ENCODE results near the gene CSTPP1.

The CSTPP1 gene

DNA sequence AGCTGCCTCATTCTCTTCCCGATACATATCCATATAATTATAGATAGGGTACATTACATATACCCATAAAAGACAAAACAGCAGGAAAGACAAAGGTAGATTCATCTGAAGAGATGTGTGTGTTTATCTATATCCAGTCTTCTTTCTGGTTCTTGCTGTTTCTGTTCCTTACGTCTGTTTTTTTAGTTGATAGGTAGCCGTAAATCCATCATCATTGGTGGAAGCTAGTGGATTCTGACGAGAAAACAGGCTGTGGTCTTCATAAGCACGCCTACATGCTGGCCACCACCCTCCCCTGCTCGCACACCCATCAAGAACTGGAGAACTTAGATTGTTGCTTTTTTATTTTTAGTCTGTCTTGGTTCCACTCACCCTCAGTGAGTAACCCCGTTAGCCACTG, 188.5 kb downstream of the CSTPP1 start:
- no peak overlapping the region for H3K4me3 Mint-ChIP-seq
- H3K27me3 Mint-ChIP-seq, result no peaks in the 10 kb centered on the region
- no peaks in the 10 kb centered on the region for H3K4me1 Mint-ChIP-seq
- H3K36me3 Mint-ChIP-seq (ENCODE audit: insufficient read depth), result no peaks in the 10 kb centered on the region
- ATAC-seq (replicated peaks; ENCODE audit: extremely low read depth, poor library complexity, severe bottlenecking), result no peak
- no peaks in the 10 kb centered on the region for H3K9me3 Mint-ChIP-seq
- DNase-seq (ENCODE audit: low spot score in 2 of 2), result no peak
- no peak overlapping the region for H3K27ac Mint-ChIP-seq (ENCODE audit: low read depth)

DNA sequence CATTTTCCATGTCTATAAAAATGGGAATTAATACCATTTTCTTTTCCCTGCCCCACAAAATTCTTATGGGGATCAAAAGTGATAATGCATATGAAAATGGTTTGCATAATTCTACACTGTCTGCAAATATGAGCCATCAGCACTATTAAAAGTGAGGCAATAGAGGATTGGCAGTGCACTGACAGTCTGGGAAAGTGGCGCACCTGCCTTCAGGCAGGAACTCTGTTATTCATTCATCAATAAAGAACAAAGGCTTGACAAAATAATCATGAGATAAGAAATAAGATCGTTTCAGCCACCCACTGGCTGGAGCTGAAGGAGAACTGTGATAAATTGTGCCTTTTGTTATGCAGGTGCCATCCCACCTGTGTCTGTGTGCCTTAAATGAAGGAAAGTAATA, 190.7 kb downstream of the CSTPP1 start:
- H3K27ac Mint-ChIP-seq (ENCODE audit: low read depth), result no peak overlapping the region
- DNase-seq (ENCODE audit: low spot score in 2 of 2) (no peak), ATAC-seq (replicated peaks; ENCODE audit: extremely low read depth, poor library complexity, severe bottlenecking) (no peak)
- H3K9me3 Mint-ChIP-seq, result no peaks in the 10 kb centered on the region
- H3K4me1 Mint-ChIP-seq, result no peaks in the 10 kb centered on the region
- H3K27me3 Mint-ChIP-seq, result no peaks in the 10 kb centered on the region
- H3K36me3 Mint-ChIP-seq (ENCODE audit: insufficient read depth), result no peaks in the 10 kb centered on the region
- H3K4me3 Mint-ChIP-seq, result no peak overlapping the region

DNA sequence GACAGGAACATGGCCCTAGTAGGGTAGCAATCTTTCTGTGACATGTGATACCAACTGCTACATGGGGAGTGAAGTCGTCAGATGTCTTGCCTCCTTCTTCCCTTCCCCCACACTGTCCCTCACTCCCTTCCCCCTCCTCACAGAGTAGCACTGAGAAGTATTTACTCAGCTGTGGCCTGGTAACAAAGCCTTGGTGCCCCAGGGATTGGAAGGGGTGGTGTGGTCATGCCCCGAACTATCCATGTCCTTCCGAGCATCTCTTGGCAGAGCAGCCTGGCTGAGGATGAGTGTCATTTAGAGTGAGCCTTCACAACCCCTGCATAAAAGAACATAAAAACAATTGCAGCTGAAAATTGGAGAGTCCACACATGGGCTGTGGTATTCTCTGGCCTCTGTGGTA, 194.0 kb downstream of the CSTPP1 start:
- Mint-ChIP-seq H3K4me1 (no peaks in the 10 kb centered on the region), H3K9me3 (no peaks in the 10 kb centered on the region), H3K27ac (ENCODE audit: low read depth) (no peak overlapping the region), H3K27me3 (no peaks in the 10 kb centered on the region), H3K36me3 (ENCODE audit: insufficient read depth) (no peaks in the 10 kb centered on the region), H3K4me3 (no peak overlapping the region)
- DNase-seq (ENCODE audit: low spot score in 2 of 2), result no peak
- ATAC-seq (replicated peaks; ENCODE audit: extremely low read depth, poor library complexity, severe bottlenecking), result no peak

DNA sequence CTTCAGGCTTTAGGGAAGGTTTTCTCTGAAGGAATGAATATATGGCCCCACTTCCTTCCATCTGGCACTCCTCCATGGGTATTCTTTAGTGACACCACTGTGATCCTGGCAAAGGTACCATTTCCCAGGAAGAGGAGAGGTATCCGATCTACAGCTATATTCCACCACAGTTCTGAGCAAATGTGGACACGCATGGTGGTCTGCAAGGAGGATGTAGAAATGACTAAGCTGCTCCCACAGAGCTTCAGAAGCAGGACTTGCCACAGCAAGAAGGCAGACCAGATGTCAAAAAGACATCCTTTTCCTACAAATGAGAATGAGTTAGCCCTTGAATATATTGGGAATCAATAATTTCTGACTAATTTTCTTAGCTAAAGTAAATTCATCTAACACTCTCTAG, 194.6 kb downstream of the CSTPP1 start:
- DNase-seq (ENCODE audit: low spot score in 2 of 2) (no peak), ATAC-seq (replicated peaks; ENCODE audit: extremely low read depth, poor library complexity, severe bottlenecking) (no peak)
- Mint-ChIP-seq H3K27ac (ENCODE audit: low read depth) (no peak overlapping the region), H3K36me3 (ENCODE audit: insufficient read depth) (peaks cover 2% of the 10 kb centered on the region), H3K4me1 (no peaks in the 10 kb centered on the region), H3K27me3 (no peaks in the 10 kb centered on the region), H3K4me3 (no peak overlapping the region), H3K9me3 (no peaks in the 10 kb centered on the region)

DNA sequence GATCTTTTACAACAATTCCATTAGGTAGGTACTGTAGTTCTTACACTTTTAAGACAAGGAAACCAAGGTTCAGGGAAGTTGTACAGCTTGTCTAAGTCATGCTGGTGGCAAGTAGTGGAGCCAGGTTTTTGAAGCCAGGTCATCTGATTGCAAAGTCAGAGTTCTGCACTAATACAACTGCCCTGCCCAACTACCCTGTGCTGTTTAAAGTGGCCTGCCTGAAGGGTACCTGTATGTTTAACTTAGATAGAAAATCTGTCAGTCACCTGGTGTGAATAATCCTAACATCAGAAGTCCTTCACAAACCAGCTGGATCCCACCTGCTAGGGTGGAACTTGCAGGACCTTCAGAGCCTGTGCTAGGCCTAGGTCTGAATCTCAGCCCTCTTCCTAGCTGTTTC, 195.9 kb downstream of the CSTPP1 start:
- no peaks in the 10 kb centered on the region for H3K27me3 Mint-ChIP-seq
- H3K9me3 Mint-ChIP-seq, result no peaks in the 10 kb centered on the region
- DNase-seq (ENCODE audit: low spot score in 2 of 2) (no peak), ATAC-seq (replicated peaks; ENCODE audit: extremely low read depth, poor library complexity, severe bottlenecking) (no peak)
- no peak overlapping the region for H3K4me3 Mint-ChIP-seq
- H3K27ac Mint-ChIP-seq (ENCODE audit: low read depth), result no peak overlapping the region
- H3K4me1 Mint-ChIP-seq, result peaks cover 5% of the 10 kb centered on the region
- H3K36me3 Mint-ChIP-seq (ENCODE audit: insufficient read depth), result peaks cover 2% of the 10 kb centered on the region

DNA sequence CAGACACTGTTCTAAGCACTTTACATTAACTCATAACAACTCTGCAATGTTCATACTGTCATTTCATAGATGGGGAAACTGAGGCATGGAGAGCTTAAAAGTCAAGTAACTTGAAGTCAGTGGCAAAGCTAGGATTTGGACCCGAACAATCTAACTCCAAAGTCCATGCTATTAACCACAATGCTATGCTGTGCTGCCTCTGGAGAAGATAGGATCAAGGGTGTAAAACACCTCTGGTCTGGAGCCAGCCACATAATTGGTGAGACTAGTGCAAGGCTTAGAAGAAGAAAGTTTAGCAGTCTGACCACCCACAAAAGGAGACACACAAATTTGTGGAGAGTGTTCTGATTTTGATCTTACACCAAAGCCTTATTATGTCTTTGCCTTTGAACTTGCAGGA, 196.4 kb downstream of the CSTPP1 start:
- H3K27me3 Mint-ChIP-seq, result no peaks in the 10 kb centered on the region
- DNase-seq (ENCODE audit: low spot score in 2 of 2) (no peak), ATAC-seq (replicated peaks; ENCODE audit: extremely low read depth, poor library complexity, severe bottlenecking) (no peak)
- H3K4me3 Mint-ChIP-seq, result no peak overlapping the region
- H3K36me3 Mint-ChIP-seq (ENCODE audit: insufficient read depth), result peaks cover 4% of the 10 kb centered on the region
- H3K27ac Mint-ChIP-seq (ENCODE audit: low read depth), result no peak overlapping the region
- peaks cover 5% of the 10 kb centered on the region for H3K4me1 Mint-ChIP-seq
- H3K9me3 Mint-ChIP-seq, result no peaks in the 10 kb centered on the region

DNA sequence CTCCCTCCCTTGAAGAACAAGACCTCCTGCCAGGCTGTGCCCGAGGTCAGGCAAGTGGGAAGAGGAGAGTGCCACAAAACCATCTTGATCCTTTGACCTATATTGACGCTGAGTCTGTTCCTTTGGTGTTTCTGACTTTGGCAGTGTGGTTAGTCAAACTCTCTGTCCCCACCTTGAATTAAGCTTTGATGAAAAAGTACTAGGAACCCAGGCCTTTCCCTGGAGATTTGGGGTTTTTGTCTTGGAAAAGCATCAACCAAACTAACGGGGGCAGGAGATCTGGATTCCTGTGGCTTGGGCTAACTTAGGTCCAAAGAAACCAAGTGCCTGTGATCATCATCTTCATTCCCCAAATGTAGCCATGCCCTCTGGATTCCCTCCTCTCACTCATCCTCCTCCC, 199.8 kb downstream of the CSTPP1 start:
- no peak overlapping the region for H3K27ac Mint-ChIP-seq (ENCODE audit: low read depth)
- H3K4me1 Mint-ChIP-seq, result peaks cover 5% of the 10 kb centered on the region
- H3K4me3 Mint-ChIP-seq, result no peak overlapping the region
- ATAC-seq (replicated peaks; ENCODE audit: extremely low read depth, poor library complexity, severe bottlenecking) (no peak), DNase-seq (ENCODE audit: low spot score in 2 of 2) (no peak)
- no peaks in the 10 kb centered on the region for H3K27me3 Mint-ChIP-seq
- H3K36me3 Mint-ChIP-seq (ENCODE audit: insufficient read depth), result peaks cover 9% of the 10 kb centered on the region
- H3K9me3 Mint-ChIP-seq, result no peaks in the 10 kb centered on the region

DNA sequence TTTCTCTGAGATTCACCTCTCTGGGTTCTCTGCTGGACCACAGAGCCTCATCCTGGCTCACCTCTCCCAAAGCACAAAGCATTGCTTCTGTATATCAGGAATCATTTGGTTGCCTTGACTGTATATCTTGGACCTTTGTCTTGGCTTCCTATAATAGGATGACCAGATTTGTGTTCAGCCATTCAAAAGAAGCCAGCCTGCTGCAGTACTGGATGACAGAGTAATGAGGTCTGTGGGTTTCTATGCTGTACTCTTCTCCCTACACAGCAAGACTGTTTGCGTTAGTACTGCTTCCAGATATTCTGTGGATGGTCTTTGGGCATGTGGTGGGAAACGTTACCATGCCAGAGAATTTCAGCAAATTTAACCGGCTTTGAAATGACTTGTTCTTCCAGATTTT, 200.4 kb downstream of the CSTPP1 start:
- Mint-ChIP-seq H3K4me1 (peaks cover 5% of the 10 kb centered on the region), H3K27ac (ENCODE audit: low read depth) (no peak overlapping the region), H3K27me3 (no peaks in the 10 kb centered on the region), H3K36me3 (ENCODE audit: insufficient read depth) (peaks cover 9% of the 10 kb centered on the region), H3K9me3 (no peaks in the 10 kb centered on the region), H3K4me3 (no peak overlapping the region)
- DNase-seq (ENCODE audit: low spot score in 2 of 2), result no peak
- ATAC-seq (replicated peaks; ENCODE audit: extremely low read depth, poor library complexity, severe bottlenecking), result no peak

DNA sequence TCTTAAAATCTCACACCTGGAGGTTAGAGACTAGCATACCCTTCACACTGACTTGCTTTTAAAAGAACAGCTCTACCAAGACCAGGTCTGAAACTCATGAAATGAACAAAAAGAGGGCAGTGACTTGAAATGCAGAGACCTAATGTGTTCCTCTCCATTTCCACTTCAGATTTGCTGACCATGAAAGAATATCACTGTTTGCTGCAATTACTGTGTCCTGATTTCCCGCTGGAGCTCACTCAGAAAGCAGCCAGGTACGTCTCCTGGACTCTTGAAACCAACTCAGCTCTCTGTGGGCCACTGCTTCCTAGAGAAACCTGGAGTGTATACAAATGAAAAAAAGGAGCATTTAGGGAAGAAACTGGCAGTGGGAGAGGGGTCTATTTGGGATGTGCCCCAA, 200.9 kb downstream of the CSTPP1 start:
- Mint-ChIP-seq H3K4me1 (peaks cover 5% of the 10 kb centered on the region), H3K27ac (ENCODE audit: low read depth) (no peak overlapping the region), H3K9me3 (no peaks in the 10 kb centered on the region), H3K27me3 (no peaks in the 10 kb centered on the region), H3K36me3 (ENCODE audit: insufficient read depth) (peaks cover 9% of the 10 kb centered on the region), H3K4me3 (no peak overlapping the region)
- DNase-seq (ENCODE audit: low spot score in 2 of 2), result no peak
- no peak for ATAC-seq (replicated peaks; ENCODE audit: extremely low read depth, poor library complexity, severe bottlenecking)

DNA sequence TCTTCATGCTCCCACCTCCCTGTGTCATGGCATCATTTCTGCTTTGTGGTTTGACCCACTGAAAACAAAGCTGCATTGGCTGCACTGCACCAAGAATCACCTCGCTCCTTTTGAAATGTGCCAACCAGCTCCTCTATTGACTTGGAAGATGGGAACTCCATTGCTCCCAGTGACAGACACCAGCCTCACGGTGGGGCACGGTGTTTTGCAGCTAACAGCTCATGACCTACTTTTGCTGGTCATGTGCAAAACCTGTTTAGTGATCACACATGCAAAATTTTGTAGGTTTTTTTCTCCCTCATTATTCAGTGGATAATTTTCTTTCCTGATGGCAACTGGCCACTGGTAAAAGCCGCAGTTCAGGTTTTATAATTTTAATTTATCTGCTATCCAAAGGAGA, 203.3 kb downstream of the CSTPP1 start:
- H3K36me3 Mint-ChIP-seq (ENCODE audit: insufficient read depth), result peaks cover 9% of the 10 kb centered on the region
- ATAC-seq (replicated peaks; ENCODE audit: extremely low read depth, poor library complexity, severe bottlenecking) (no peak), DNase-seq (ENCODE audit: low spot score in 2 of 2) (no peak)
- peaks cover 5% of the 10 kb centered on the region for H3K4me1 Mint-ChIP-seq
- no peaks in the 10 kb centered on the region for H3K27me3 Mint-ChIP-seq
- H3K27ac Mint-ChIP-seq (ENCODE audit: low read depth), result no peak overlapping the region
- no peaks in the 10 kb centered on the region for H3K9me3 Mint-ChIP-seq
- H3K4me3 Mint-ChIP-seq, result no peak overlapping the region

DNA sequence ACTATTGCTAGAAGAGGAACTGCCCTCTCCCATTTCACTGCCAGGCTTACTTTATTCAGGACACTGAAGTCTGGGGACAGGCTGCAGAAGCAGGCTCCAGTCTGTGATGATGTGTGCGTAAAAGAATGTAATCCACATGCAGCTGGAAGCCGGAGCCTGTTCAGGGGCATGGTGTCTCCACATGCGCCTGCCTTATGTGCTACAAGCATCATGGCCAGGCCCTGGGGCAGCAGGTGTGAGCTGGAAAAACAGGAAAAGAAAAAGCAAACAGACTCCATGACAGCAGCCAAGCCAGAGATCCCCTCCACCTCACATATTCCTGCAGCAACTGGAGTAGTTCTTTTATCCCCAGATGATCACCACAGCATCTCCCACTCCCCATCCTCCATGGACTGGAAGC, 206.8 kb downstream of the CSTPP1 start:
- no peaks in the 10 kb centered on the region for H3K27me3 Mint-ChIP-seq
- DNase-seq (ENCODE audit: low spot score in 2 of 2), result no peak

DNA sequence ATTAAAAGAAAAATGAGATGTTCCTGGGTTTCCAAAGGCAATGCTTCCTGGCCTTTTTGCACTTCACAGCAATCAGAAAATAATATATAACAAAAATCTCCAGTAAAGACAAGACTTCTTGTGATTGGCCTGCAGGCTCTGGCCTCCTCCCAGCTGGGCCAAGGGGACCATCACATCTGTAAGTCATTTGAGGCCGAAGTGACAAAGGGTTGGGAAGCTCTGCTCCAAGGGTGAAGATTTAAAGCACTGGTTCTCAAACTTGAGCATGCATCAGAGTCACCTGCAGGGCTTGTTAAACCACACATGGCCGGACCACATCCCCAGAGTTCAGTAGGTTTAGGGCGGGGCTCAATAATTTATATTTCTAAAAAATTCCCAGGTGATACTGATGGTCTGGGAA, 208.0 kb downstream of the CSTPP1 start:
- Mint-ChIP-seq H3K9me3 (no peaks in the 10 kb centered on the region), H3K36me3 (ENCODE audit: insufficient read depth) (peaks cover 5% of the 10 kb centered on the region), H3K27ac (ENCODE audit: low read depth) (no peak overlapping the region), H3K27me3 (no peaks in the 10 kb centered on the region), H3K4me1 (no peaks in the 10 kb centered on the region), H3K4me3 (no peak overlapping the region)
- ATAC-seq (replicated peaks; ENCODE audit: extremely low read depth, poor library complexity, severe bottlenecking) (no peak), DNase-seq (ENCODE audit: low spot score in 2 of 2) (no peak)

More for the DNA sequence above, 206.8 kb downstream of the CSTPP1 start:
- no peak overlapping the region for H3K27ac Mint-ChIP-seq (ENCODE audit: low read depth)
- peaks cover 2% of the 10 kb centered on the region for H3K36me3 Mint-ChIP-seq (ENCODE audit: insufficient read depth)
- H3K4me3 Mint-ChIP-seq, result no peak overlapping the region
- no peaks in the 10 kb centered on the region for H3K9me3 Mint-ChIP-seq
- ATAC-seq (replicated peaks; ENCODE audit: extremely low read depth, poor library complexity, severe bottlenecking), result no peak
- H3K4me1 Mint-ChIP-seq, result no peaks in the 10 kb centered on the region

DNA sequence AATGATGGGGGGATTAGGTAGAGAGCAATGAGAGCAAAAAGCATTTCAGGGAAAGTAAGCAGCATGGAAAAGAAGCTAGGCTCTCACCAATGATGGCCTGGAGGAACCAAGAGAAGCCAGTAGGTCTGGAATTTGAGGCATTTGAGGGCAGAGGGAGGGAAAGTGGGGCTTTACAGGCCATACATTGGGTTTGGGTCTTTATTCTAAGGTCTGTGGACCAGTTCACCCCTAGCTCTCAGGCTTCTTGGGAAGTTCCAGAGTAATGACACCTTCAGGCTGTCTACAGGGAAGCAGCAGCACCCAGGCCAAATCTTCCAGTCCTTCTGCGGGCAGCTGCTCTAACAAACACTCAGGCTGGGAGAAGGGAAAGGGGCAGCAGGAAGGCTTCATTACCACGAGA, 210.7 kb downstream of the CSTPP1 start:
- H3K4me1 Mint-ChIP-seq, result no peaks in the 10 kb centered on the region
- H3K27ac Mint-ChIP-seq (ENCODE audit: low read depth), result peak overlapping the region; percentile 24
- no peaks in the 10 kb centered on the region for H3K27me3 Mint-ChIP-seq
- H3K4me3 Mint-ChIP-seq, result no peak overlapping the region
- H3K9me3 Mint-ChIP-seq, result no peaks in the 10 kb centered on the region
- ATAC-seq (replicated peaks; ENCODE audit: extremely low read depth, poor library complexity, severe bottlenecking) (no peak), DNase-seq (ENCODE audit: low spot score in 2 of 2) (no peak)
- peaks cover 8% of the 10 kb centered on the region for H3K36me3 Mint-ChIP-seq (ENCODE audit: insufficient read depth)

DNA sequence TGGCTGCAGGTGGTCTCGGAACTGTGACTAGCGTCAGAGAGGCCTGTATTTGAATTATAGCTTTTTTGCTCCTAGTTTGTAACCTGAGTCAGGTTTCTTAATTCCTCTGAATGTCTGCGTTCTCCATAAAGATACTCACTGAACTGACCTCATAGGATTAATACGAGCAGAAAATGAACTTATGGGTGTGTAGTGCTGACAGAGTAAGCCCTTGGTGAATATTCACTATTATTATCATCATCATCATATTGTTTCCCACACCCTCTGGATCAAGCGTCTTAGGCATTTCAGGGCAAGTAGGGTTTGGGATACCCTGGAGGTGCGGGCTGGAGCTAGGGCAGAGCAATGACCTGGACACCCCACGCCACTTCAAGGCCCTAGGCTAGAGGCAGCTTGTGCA, 211.1 kb downstream of the CSTPP1 start:
- no peak for DNase-seq (ENCODE audit: low spot score in 2 of 2)
- Mint-ChIP-seq H3K27ac (ENCODE audit: low read depth) (peak overlapping the region; percentile 48), H3K4me3 (no peak overlapping the region), H3K4me1 (no peaks in the 10 kb centered on the region), H3K27me3 (no peaks in the 10 kb centered on the region), H3K9me3 (no peaks in the 10 kb centered on the region), H3K36me3 (ENCODE audit: insufficient read depth) (peaks cover 8% of the 10 kb centered on the region)
- no peak for ATAC-seq (replicated peaks; ENCODE audit: extremely low read depth, poor library complexity, severe bottlenecking)

Data from central memory CD8-positive, alpha-beta T cell (primary cell).